OCI-LY7 (cell line): ENCODE results near the gene BCL7B. TPM values are rescaled to one million over a fixed set of nuclear protein-coding genes. Genes with fewer than 3 reads are reported as not detected.

Experiments
- BruUV-seq: library from RNA; stranded (reverse); fragments of 400-500 nt; replicated peaks from 2 replicates; lab custom pipeline; 2021; lab: Mats Ljungman, UMichigan
- CTCF ChIA-PET: fragments of 300-600 bp; sonication (Branson Sonifier 250); formaldehyde crosslinking; loops from one replicate; lab custom pipeline; 2022; ENCODE audit warnings: antibody characterized with exemption; ENCODE audit not compliant: unreplicated experiment; lab: Charles Lee
- POLR2A ChIA-PET: fragments of 300-600 bp; sonication (Branson Sonifier 250); formaldehyde crosslinking; loops from one replicate; lab custom pipeline; 2022; ENCODE audit warnings: antibody characterized with exemption; lab: Charles Lee
- DNase-seq: peaks from one replicate; pipeline ENCODE4 v3.0.0-alpha.2; 2015; ENCODE audit warnings: low spot score
- H2AFZ ChIP-seq: fragments of 200-600 bp; sonication (generic), shearing (Covaris generic); 2 replicates; pipeline ENCODE4 v1.6.1; 2014; ENCODE audit warnings: mild to moderate bottlenecking, antibody characterized with exemption, low read length, moderate library complexity
- H3K27ac ChIP-seq: fragments of 200-600 bp; sonication (generic); 2 replicates; pipeline ENCODE4 v1.5.1; 2014; ENCODE audit warnings: mixed run types, low read depth, mild to moderate bottlenecking, moderate library complexity, low read length, inconsistent platforms; ENCODE audit not compliant: poor library complexity, severe bottlenecking
- H3K36me3 ChIP-seq: fragments of 200-600 bp; sonication (generic); 2 replicates; pipeline ENCODE4 v1.6.1; 2014; ENCODE audit warnings: mild to moderate bottlenecking, antibody characterized with exemption, low read length, moderate library complexity, mixed read lengths; ENCODE audit not compliant: insufficient read depth
- H3K4me1 ChIP-seq: fragments of 200-600 bp; sonication (generic); 2 replicates; pipeline ENCODE4 v1.5.1; 2014; ENCODE audit warnings: mild to moderate bottlenecking, low read length; ENCODE audit not compliant: insufficient read depth, poor library complexity, severe bottlenecking
- H3K4me2 ChIP-seq: fragments of 200-600 bp; sonication (generic); 2 replicates; pipeline ENCODE4 v1.6.1; 2014; ENCODE audit warnings: mild to moderate bottlenecking, low read length
- H3K4me3 ChIP-seq: fragments of 200-600 bp; sonication (generic); 2 replicates; pipeline ENCODE4 v1.5.1; 2014; ENCODE audit warnings: mild to moderate bottlenecking, low read depth, low read length; ENCODE audit not compliant: poor library complexity, severe bottlenecking
- H3K79me2 ChIP-seq: fragments of 200-600 bp; sonication (generic); 2 replicates; pipeline ENCODE4 v1.6.1; 2016; ENCODE audit warnings: low read depth, mild to moderate bottlenecking, low read length, moderate library complexity, mixed read lengths; ENCODE audit not compliant: insufficient read depth
- H3K9me2 ChIP-seq: fragments of 200-600 bp; sonication (generic); 2 replicates; pipeline ENCODE4 v1.6.1; 2016; ENCODE audit warnings: mild to moderate bottlenecking, low read length, mixed read lengths; ENCODE audit not compliant: insufficient read depth
- H3K9me3 ChIP-seq: fragments of 200-600 bp; sonication (generic); 2 replicates; pipeline ENCODE4 v1.6.1; 2014; ENCODE audit warnings: mild to moderate bottlenecking, mixed run types, low read length, mixed read lengths
- H4K20me1 ChIP-seq: fragments of 200-600 bp; sonication (generic); 2 replicates; pipeline ENCODE4 v1.6.1; 2014; ENCODE audit warnings: mild to moderate bottlenecking, antibody characterized with exemption, low read length, moderate library complexity, mixed read lengths; ENCODE audit not compliant: insufficient read depth
- EZH2phosphoT487 ChIP-seq: fragments of 200-600 bp; sonication (generic); IDR thresholded peaks from 2 replicates; pipeline ENCODE4 v1.6.1; 2018; ENCODE audit warnings: low read depth, borderline replicate concordance, mild to moderate bottlenecking, mixed run types, antibody characterized with exemption, low read length, moderate library complexity, mixed read lengths
- intact Hi-C: fragments of 100-400 bp; cut with micrococcal nuclease; formaldehyde crosslinking; loops from one replicate; pipeline ENCODE4 v1.10.0; 2022; ENCODE audit not compliant: unreplicated experiment
- small RNA-seq: library from RNA; depleted of rRNA; stranded (forward); fragments of <200 nt; gene quantifications from one replicate; pipeline ENCODE3, GENCODE V24; 2014
- total RNA-seq, 2 experiments: library from RNA; depleted of rRNA in 1 of 2; stranded (reverse); fragments of >200 nt in 1 of 2; shearing (Covaris generic) in 1 of 2; gene quantifications; 2 replicates each; pipeline ENCODE4 v1.2.3, GENCODE V29; 2014 to 2022
- TF ChIP-seq, protein P1 (sequence below): fragments of 200-600 bp; sonication (generic); conservative IDR thresholded peaks from 2 replicates; pipeline ENCODE4 v1.5.1; 2014; ENCODE audit warnings: mild to moderate bottlenecking, antibody characterized with exemption, low read length, moderate library complexity, mixed read lengths

The BCL7B gene
- total RNA-seq, 2 experiments from 2014 or later, result 31.7 to 51.7 TPM

DNA sequence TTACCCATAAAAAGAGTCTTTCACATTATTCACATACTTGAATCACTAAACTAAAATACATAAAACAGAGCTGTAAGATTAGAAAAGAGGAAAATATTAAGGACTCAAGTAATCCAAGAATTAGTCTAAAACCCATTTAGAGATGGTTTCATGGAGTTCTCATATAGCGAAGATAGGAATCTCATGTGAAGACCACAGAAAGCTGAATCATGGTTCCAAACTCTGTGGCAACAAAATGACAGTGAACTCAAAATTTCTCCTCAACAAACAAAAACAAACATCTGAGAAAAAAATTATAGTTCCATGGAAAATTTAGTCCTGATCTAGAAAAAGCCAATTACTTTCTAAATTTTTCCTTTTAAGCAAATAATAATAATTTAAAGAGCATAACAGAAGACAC, 70.0 kb downstream of the BCL7B start:
- TF ChIP-seq, protein P1, sequence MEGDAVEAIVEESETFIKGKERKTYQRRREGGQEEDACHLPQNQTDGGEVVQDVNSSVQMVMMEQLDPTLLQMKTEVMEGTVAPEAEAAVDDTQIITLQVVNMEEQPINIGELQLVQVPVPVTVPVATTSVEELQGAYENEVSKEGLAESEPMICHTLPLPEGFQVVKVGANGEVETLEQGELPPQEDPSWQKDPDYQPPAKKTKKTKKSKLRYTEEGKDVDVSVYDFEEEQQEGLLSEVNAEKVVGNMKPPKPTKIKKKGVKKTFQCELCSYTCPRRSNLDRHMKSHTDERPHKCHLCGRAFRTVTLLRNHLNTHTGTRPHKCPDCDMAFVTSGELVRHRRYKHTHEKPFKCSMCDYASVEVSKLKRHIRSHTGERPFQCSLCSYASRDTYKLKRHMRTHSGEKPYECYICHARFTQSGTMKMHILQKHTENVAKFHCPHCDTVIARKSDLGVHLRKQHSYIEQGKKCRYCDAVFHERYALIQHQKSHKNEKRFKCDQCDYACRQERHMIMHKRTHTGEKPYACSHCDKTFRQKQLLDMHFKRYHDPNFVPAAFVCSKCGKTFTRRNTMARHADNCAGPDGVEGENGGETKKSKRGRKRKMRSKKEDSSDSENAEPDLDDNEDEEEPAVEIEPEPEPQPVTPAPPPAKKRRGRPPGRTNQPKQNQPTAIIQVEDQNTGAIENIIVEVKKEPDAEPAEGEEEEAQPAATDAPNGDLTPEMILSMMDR, result no peak
- TF ChIP-seq EZH2phosphoT487, result no peak
- Histone ChIP-seq H3K36me3 (peaks cover 100% of the 10 kb centered on the region), H4K20me1 (0 out of 2 replicates have a peak, but pooled peaks cover 8% of the 10 kb centered on the region), H2AFZ (no peak overlapping the region), H3K4me2 (no peak overlapping the region), H3K79me2 (peaks cover 53% of the 10 kb centered on the region; the same call in 1 of the 2 replicates), H3K9me2 (no peaks in the 10 kb centered on the region), H3K9me3 (no peaks in the 10 kb centered on the region), H3K4me1 (no peaks in the 10 kb centered on the region), H3K4me3 (no peak overlapping the region), H3K27ac (no peak overlapping the region)
- ChIA-PET CTCF (no interaction called here), POLR2A (interaction anchor here (0.6 to 1.1 kb wide), 2 partner anchors 10 to 38 kb away, joined by 3 to 4 read pairs; no protein-coding TSS in a partner anchor)
- intact Hi-C loops, result no loop called here
- no TSS peak for BruUV-seq
- DNase-seq, result no peak

Small RNA genes within 50 kb of the gene (small RNA-seq; reads per million reads assigned to genes)
- not detected for gene RNU6-1198P

Other genes starting within 250 kb of the BCL7B start
- gene NSUN5, start 248.9 kb downstream of the BCL7B start, total RNA-seq (2014; rRNA removed; shearing (Covaris generic)), result 43.2 and 66.7 TPM in 2 replicates
- 60.4 and 67.7 TPM in 2 replicates for gene NSUN5, start 248.9 kb downstream of the BCL7B start, total RNA-seq (2022)
- gene TRIM50, start 229.6 kb downstream of the BCL7B start, total RNA-seq (2014; rRNA removed; shearing (Covaris generic)), result not detected in 2 replicates
- 0.40 TPM in 1 of 2 replicates, not detected in the other for gene TRIM50, start 229.6 kb downstream of the BCL7B start, total RNA-seq (2022)
- gene FKBP6, start 229.5 kb downstream of the BCL7B start, total RNA-seq (2014; rRNA removed; shearing (Covaris generic)), result not detected in 2 replicates
- gene FKBP6, start 229.5 kb downstream of the BCL7B start, total RNA-seq (2022), result not detected in 2 replicates
- not detected in 2 replicates for gene FZD9, start 123.9 kb downstream of the BCL7B start, total RNA-seq (2014; rRNA removed; shearing (Covaris generic))
- gene FZD9, start 123.9 kb downstream of the BCL7B start, total RNA-seq (2022), result not detected in 2 replicates
- 77.8 and 86.8 TPM in 2 replicates for gene BAZ1B, start 35.4 kb downstream of the BCL7B start, total RNA-seq (2014; rRNA removed; shearing (Covaris generic))
- 109 and 117 TPM in 2 replicates for gene BAZ1B, start 35.4 kb downstream of the BCL7B start, total RNA-seq (2022)
- 36.9 and 39.8 TPM in 2 replicates for gene TBL2, start 20.9 kb upstream of the BCL7B start, total RNA-seq (2014; rRNA removed; shearing (Covaris generic))
- 42.8 and 47.9 TPM in 2 replicates for gene TBL2, start 20.9 kb upstream of the BCL7B start, total RNA-seq (2022)
- not detected in 2 replicates for gene MLXIPL, start 66.8 kb upstream of the BCL7B start, total RNA-seq (2014; rRNA removed; shearing (Covaris generic))
- not detected in 2 replicates for gene MLXIPL, start 66.8 kb upstream of the BCL7B start, total RNA-seq (2022)
- 2.4 and 5.3 TPM in 2 replicates for gene VPS37D, start 110.1 kb upstream of the BCL7B start, total RNA-seq (2014; rRNA removed; shearing (Covaris generic))
- gene VPS37D, start 110.1 kb upstream of the BCL7B start, total RNA-seq (2022), result 5.2 and 5.3 TPM in 2 replicates
- gene DNAJC30, start 125.8 kb upstream of the BCL7B start, total RNA-seq (2014; rRNA removed; shearing (Covaris generic)), result 4.0 and 5.9 TPM in 2 replicates
- 11.8 and 13.7 TPM in 2 replicates for gene DNAJC30, start 125.8 kb upstream of the BCL7B start, total RNA-seq (2022)
- gene BUD23, start 125.9 kb upstream of the BCL7B start, total RNA-seq (2014; rRNA removed; shearing (Covaris generic)), result 58.1 and 65.0 TPM in 2 replicates
- gene BUD23, start 125.9 kb upstream of the BCL7B start, total RNA-seq (2022), result 75.8 and 91.1 TPM in 2 replicates
- gene STX1A, start 162.0 kb upstream of the BCL7B start, total RNA-seq (2014; rRNA removed; shearing (Covaris generic)), result 5.3 and 11.3 TPM in 2 replicates
- 5.7 TPM in 2 replicates for gene STX1A, start 162.0 kb upstream of the BCL7B start, total RNA-seq (2022)
- 25.8 and 27.4 TPM in 2 replicates for gene ABHD11, start 181.1 kb upstream of the BCL7B start, total RNA-seq (2014; rRNA removed; shearing (Covaris generic))
- gene ABHD11, start 181.1 kb upstream of the BCL7B start, total RNA-seq (2022), result 27.5 and 30.5 TPM in 2 replicates
- gene CLDN3, start 212.6 kb upstream of the BCL7B start, total RNA-seq (2014; rRNA removed; shearing (Covaris generic)), result not detected in 2 replicates
- not detected in 2 replicates for gene CLDN3, start 212.6 kb upstream of the BCL7B start, total RNA-seq (2022)